Right lobe of liver (tissue), 4 donors: Measurements from ENCODE around the gene HAP1.

ENCODE experiments used
- POLR2A ChIP-seq: fragments of 450-650 bp; IDR thresholded peaks from one replicate; pipeline ENCODE4 v1.6.1; 2017; ENCODE audit warnings: antibody characterized with exemption, mild to moderate bottlenecking
- TF ChIP-seq, protein P1 (sequence below), 4 donors: fragments of 200-600 bp in 3 of 4; fragments of 450-650 bp in 1 of 4; IDR thresholded peaks; one replicate each; pipeline versions ENCODE4 v1.5.1 to v1.8.0; 2016 to 2022; ENCODE audit warnings: antibody characterized with exemption in 4 of 4, mild to moderate bottlenecking in 2 of 4
- donor health status: DM: no; HTN: no; CAD: no.
- donor health status: DM: no; HTN: no; CAD: no.
- donor health status: DM: no; HTN: yes; CAD: no.

DNA sequence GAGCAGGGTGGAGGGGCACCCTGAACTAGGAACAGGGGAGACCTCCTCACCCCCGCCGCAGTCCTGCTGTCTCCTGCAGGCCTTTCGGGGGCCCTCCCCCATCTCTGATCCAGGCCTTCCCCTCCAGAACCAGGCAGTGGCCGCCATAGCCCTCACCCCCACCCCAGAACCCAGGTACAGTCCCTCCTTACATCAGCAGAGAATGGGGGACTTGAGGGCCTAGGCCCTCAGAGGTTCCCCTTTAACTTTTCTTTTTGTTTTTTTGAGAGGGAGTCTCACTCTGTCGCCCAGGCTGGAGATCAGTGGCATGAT is 4.3 kb upstream of the HAP1 start:
- TF ChIP-seq, protein P1, sequence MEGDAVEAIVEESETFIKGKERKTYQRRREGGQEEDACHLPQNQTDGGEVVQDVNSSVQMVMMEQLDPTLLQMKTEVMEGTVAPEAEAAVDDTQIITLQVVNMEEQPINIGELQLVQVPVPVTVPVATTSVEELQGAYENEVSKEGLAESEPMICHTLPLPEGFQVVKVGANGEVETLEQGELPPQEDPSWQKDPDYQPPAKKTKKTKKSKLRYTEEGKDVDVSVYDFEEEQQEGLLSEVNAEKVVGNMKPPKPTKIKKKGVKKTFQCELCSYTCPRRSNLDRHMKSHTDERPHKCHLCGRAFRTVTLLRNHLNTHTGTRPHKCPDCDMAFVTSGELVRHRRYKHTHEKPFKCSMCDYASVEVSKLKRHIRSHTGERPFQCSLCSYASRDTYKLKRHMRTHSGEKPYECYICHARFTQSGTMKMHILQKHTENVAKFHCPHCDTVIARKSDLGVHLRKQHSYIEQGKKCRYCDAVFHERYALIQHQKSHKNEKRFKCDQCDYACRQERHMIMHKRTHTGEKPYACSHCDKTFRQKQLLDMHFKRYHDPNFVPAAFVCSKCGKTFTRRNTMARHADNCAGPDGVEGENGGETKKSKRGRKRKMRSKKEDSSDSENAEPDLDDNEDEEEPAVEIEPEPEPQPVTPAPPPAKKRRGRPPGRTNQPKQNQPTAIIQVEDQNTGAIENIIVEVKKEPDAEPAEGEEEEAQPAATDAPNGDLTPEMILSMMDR (IDR thresholded peaks at IDR 0.05): no peak
- TF ChIP-seq POLR2A: no peak
